GOT3 (cell line): Measurements from ENCODE around the gene KRTAP12-1.

ENCODE experiments used
- DNase-seq: peaks from one replicate; lab custom pipeline; 2025; ENCODE audit warnings: mixed read lengths; lab: John Stamatoyannopoulos, UW

The KRTAP12-1 gene

DNA sequence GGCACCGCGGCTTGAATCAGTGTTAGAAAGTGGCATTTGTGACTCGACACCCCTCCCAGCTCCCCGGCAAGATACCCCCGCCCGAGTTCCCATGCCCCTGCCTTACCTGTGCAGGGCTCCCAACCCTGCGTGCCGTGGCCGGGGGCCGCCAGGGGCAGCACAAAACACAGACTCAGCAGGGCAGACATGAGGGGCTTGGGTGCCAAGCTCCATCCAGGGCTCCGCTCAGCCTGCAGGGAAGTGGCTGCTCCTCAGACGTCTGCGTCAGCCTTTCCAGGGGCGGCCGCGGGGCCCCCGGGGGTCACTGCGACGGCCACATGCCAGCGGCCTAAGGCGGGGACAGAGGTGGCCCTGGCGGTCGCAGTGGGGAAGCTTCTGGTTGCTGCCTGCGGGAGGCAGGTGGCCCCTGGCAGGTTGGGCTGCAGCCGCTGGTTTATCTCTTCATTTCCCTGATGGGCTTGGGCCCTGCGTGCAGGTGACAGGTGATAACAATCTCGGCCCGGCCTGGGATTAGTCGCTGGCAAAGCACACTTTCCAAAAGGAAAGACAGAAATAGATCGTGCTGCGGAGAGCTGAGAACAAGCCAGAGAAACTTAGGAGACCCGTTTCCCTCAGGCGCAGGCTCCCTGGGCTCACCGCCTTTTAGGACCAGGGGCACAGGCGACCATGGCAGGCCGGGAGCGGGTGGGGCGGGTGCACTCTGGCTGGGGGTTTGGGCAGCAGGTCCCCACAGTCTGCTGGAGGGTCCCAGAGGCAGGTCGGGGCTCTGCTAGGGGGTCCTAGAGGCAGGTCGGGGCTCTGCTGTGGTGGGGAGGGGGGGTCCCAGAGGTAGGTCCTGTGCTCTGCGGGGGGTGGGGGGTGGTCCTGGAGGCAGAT is 29.6 kb upstream of the KRTAP12-1 start, which contains the start of gene TSPEAR:
Gene TSPEAR (minus strand): TSS at position 246 of the 876 bp plus-strand sequence. CDS start 58 bp downstream, at position 188.
- DNase-seq = no peak

DNA sequence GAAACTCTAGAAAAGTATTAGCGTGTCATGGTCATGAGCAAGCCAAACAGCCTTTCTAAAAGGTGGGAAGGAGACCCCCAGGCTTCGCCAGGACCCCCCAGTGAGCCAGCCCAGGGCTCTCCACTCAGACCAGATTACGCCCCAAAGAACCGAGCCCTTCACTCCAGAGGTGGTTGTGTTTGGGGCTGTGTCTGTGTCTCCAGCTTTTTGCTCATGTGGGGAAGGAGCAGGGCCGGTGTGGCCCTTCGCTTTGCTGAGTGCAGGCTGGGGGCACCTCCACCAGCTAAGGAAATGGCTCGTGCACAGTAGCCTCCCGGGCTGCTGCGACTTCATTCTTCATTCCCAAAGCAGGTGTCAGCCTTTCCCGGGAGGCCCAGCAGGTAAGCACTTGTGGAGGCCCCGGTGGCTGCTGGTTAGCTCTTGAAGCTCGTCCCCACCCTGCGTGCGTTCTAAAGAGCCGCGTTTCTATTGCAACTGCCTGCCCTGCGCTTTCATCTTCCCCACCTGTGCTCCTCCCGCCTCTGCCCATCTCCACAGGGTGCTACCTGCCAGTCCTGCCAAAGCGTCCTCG is 28.9 kb upstream of the KRTAP12-1 start:
- DNase-seq = no peak

DNA sequence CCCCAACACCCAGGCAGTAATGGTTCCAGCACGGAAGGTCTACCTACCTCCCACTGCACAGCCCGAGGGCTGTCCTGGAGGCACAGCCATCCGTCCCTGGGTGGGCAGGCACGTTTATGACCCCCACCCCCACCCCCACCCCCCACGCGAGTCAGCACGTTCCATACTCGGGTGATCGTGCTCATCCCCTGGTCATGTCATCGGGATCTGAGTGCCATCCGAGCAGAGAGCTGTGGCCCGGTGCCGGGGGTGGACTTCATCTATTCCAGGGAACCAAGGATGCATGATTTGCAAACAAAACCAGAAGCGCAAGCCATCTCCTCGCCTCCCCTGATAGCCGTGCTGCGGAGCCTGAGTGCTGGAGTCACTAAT is 28.3 kb upstream of the KRTAP12-1 start:
- no peak for DNase-seq

DNA sequence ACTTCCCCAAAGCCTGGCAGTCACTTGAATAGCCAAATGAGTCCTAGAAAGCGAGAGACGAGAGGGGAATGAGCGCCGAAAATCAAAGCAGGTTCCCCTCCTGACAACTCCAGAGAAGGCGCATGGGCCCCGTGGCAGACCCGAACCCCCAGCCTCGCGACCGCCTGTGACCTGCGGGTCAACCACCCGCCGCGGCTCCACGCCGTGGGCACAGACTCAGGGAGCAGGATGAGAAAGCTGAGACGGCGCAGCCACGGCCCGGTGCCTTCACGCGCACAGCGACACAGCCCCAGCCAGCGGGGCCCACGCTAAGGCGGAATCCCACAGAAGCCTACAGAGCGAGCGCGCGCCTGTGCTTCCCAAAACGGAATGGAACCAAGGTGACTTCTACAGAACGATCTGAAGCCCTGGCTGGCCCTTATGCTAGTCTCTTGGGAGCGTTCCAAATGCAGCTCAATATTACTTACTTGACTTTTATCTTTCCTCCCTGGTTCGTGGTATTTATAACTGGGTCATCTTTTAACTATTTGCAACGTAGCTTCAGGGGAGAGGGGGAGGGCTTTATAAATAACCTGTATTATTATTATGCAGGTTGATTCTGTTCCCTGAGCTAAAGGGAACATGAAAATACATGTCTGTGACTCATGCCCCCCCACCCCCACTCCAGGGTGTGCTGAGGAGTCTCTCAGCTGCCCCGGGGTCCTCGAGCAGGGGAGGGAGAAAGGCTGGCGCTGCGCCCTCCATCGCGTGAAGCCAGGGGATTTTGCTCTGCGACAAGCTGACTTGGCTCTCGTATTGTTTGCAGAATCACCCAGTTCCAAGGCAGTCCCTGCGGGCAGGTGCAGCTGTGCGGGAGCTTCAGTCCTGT is 27.7 kb upstream of the KRTAP12-1 start:
- no peak for DNase-seq

DNA sequence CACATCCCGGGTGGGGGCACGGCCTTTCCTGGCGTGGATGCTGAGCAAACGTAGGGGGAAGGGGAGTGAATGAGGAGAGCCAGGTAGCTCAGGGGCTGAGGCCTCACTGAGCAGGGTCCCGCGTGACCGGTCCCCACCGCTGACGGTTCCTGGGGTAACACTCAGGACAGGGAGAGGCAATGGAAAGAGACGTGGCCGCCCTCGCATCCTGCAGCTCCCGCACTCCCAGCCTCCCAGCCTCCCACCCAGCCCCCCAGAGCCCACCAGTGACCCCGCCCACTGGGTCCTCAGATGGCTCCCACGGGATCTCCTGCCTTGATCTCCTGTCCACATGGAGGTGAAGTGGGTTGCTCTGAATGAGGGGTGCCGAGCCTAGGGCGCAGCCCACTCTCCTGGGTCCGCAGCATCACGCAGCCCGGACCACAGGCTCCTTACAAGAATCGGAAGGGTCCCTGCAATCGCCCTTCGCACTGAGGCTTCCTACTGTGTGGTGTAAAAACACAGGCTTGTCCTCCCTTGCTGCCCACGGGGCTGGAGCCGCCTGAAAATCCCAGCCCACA is 27.0 kb upstream of the KRTAP12-1 start:
- DNase-seq = no peak

DNA sequence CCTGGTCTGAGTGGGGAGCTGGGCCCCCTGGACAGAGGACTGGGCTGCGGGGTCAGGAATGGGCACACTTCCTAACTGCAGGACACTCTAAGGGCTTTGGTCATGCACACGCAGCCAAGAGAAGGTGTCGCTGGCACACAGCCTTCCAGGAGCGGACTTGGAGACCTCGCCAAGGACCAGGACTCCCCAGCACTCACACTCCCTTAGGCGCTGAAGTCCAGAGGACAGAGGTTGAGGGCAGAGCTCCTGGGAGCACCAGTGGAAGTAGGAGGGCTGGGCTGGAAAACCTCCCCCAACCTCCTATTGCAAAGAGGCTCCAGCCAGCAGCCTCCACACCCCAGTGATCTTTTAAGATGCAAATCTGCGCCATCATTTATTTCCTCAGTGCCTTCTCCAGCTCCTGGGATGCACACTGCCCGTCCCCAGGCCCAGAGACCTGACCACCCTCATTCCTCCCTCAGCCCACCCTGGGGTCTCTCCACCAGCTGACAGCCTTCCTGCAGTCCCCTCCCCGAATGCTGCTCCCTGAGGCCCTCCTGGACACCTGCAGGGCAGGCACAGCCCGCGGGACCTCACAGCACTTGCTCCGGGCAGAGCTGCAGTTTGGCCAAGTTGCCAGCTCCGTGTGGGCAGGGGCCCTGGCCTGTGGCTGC is 26.4 kb upstream of the KRTAP12-1 start:
- no peak for DNase-seq

DNA sequence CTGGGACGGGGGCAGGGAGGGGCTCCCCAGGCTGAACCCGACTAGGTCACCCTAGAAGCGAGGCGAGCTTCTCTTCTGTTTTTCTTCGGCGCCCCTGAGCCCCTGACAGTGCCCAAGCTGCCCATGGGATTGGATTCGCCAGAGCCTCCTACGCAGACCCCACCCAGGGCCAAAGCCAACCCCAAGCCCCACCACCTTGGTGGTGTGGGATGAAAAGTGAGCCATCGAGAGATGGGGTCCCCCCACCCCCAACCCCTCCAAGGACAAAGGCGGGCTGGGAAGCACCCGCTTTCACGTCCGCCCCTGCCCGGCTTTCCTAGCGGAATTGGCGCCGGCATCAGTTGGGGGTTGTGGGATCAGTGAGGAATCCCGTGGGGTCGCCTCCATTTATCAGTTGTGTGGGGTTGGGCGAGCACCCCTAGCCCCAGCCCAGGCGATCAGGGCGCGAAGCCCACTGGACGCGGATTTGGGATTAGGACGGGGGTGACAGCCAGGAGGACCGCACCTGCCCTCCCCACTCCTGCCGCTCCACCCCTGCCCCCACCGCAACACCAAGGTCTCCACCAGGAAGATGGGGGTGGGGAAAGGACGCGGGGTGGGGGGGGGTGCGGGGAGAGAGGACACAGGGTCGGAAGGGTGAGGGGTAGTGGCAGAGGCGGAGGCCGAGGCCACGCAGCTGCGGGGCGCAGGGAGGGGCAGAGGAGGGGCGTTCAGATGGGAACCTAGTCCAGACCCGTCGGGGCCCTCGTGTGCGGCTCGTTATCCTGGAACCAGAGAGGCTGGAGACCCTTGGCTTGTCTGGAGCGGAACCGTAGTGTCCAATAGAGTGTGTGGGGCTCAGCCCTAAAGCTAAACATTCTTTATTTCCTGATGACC is 25.0 kb upstream of the KRTAP12-1 start:
- no peak for DNase-seq

DNA sequence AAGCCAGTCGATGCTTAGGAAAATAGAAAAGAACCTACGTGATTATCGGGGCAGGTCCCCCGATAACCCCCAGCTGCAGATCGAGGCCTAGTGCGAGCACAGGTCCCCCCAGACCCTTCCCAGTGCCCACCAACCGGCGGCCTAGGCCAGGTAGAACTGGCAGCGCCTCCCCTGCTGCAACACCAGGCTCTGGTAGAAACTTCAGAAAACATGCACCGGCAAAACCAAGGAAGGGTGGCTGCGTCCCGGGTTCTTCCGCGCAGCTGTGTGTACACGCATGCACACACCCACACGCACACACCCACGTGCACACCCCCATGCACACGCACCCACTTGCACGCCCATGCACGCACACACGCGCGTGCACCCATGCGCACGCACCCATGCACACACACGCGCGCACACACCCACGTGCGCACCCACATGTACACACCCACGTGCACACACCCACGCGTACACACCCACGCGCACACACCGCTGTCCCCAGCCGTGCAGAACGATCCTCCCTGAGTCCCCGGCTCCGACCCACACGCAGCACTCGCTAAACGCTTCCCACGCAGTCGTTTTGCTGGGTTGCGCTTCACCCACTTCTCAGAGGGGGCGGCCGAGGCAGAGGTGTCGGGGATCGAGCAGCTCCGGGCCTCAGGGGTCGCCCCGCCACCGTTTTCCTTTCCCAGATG is 24.2 kb upstream of the KRTAP12-1 start:
- DNase-seq = no peak

DNA sequence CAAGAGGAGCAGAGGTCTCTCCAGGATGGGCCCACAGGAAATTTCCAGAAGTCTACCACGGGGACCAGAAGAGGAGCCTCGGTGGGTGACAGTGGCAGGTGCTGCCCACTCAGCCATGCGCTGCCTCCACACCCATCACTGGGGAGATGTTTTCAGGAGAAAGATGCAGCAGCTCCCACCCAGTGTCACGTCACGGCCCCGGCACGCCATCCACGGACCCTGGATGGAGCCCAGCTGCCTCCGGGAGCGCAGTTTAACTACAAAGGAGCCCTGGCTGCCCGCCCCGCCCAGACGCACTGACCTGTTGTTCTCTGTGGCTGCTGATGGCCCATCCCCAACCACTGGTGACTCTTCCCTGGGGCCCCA is 22.7 kb upstream of the KRTAP12-1 start:
- DNase-seq = no peak

DNA sequence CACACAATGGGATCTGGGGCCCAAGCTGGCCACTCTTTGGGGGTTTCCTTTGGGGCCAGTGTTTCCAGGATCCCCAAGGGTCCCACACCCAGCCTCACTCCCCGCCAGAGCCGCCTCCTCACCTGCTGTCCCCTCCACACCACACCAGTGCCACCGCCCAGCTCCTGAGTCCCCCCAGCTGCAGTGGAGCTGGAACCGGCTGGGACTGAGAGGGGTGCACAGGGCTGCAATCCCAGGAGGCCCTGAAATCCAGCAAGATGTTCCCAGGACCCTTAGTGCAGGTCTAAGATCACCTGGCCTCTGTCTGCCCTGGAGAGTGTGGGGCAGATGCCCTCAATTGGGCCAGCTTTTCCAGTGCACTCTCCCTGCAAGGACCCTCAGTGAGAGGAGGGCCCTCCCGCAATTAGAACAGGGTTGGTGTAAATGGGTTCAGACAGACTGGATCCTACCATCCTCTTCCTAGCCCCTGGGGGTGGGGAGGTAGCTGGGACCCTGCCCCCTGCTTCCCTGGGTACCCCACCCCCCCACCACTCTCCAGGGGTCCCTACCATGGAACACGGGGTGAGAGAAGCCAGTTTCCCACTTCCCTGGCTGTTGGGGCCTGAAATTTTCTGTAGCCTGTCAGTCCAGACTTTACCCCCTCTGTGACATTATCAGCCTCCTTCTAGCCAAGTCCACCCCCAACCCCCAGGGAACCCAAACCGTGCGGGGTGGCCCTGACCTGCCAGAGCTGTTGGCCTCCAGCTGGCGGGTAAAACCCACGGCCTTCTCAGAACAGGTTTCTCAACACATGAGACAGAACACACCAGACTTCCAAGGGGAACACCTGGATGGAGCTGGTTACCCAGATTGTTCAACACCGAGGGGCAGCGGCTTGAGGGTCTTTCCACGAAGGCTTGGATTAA is 22.0 kb upstream of the KRTAP12-1 start:
- DNase-seq = no peak

DNA sequence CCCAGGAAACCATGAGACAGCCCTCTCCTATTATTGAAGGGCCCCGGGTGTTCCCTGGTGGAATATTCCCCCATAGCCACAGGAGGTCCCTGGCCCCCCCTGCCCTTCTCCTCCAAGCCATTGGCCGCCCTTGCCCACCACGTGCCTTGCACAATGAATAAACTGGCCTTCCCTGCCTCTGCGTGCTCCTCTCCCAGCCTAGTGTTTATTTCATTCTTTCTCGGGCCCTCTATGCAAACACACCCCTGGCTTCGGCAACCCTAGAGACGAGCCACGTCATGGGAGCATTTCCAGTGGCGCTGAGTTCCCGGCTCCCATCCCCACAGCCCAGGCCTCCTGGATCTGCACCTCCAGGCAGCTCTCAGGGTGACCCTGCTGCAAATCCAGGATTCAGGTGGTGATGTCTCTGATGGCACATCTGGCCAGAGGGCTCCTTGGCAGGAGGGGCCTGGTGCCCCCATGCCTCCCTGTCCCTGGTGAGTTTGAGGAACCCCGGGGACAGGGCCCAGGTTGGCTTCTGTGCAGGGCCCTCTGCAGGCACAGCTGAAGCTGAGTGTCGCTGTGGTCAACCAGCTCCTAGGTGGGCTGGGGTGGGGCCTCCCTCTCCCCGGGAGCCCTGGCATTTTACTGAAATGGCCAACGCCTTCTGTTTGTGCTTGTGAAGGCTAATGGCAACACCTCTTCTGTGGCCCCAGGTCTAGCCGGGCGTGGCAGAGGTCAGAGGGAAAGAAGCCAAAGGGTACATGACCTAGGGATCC is 21.2 kb upstream of the KRTAP12-1 start:
- DNase-seq = no peak

DNA sequence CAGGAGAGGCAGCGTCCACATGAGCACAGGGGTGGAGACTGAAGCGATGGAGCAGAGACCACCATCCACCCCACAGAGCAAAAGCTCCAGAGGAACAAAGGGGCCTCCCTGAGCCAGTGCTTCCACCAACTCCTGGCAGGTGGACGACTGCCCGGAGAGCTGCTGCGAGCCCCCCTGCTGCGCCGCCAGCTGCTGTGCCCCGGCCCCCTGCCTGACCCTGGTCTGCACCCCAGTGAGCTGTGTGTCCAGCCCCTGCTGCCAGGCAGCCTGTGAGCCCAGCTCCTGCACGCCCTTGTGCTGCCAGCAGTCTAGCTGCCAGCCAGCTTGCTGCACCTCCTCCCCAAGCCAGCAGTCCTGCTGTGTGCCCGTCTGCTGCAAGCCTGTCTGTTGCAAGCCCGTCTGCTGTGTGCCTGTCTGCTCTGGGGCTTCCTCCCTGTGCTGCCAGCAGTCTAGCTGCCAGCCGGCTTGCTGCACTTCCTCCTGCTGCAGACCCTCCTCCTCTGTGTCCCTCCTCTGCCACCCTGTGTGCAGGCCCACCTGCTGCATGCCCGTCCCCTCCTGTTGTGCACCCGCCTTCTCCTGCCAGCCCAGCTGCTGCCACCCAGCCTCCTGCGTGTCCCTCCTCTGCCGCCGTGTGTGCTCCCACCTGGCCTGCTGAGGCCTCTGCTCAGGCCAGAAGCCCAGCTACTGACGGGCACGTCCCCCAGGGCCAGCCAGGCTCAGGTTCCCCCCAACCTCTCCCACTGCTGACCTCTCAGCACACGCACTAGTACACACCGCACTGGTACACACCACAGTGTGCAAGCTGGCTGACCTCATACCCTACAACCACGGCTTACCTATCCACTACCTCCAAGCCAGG is 20.4 kb upstream of the KRTAP12-1 start:
- no peak for DNase-seq

DNA sequence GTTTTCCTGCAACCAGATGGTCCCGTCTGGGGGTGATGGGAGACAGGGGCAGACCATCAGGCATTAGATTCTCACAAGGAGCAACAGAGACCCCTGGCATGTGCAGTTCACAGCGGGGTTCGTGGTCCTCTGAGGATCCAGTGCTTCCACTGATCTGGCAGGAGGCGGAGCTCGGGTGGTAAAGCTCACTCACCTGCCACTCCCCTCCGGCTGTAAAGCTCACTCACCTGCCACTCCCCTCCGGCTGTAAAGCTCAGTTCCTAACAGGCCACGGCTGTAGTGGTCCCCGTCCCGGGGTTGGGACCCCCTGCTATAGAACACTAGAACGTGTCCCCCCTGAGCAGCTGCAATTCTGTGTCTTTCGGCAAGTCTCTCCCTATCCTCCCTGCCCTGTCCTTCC is 19.6 kb upstream of the KRTAP12-1 start:
- no peak for DNase-seq

DNA sequence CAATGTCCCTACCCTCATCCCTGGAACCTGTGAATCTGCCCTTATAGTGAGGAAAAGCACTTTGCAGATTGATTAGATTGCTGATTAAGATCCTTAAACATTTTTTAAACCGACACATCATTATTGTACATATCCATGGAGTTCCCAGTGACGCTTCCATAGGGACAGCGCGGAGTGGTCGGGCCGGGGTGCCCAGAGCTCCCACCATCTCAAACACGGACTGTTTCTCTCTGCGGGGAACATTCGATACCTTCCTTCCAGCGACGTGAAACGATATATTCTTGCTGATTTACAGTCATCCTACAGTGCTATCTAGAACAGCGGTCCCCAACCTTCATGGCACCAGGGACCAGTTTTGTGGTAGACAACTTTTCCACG is 19.0 kb upstream of the KRTAP12-1 start:
- DNase-seq = no peak

DNA sequence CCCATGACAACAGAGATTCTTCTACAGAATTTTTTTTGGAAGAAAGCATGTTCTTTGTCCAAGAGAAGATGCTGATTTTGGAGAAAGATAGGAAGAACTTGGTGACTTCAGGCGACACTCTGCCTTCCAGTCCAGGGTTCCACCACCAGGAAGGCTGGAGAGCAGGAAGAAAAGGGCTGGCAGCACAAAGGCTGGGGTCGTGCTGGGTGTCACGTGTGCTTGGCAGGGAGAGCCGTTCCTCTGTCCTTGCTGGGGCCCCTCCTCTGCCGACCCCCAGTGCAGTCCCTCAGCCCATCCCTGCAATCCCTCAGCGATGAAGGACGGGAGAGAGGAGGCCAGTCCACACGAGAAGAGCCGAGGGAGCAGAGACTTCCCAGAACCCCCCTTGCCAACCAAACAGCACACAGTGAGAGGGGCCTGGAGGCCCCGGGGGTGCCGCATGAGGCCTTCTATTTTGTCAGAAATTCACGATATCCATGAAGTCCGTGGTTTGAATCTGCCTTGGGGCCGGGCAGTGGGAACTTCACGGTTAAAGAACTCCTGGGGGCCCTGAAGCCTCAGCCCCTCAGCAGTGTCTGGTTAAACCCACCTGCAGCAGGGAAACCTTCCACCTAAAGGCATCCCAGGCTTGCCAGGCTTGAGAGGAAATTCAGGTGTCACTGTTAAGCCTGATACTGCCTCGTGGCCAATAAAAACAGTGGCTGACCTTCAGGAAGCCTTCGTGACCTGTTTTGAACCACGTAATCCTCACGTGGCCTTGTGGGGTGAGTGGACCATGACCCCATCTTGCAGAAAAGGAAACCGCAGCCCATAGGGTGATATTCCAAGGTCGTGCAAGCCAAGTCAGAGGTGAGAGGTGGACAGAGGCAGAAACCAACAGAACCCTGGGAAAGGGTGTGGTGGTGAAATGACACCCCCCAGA is 18.4 kb upstream of the KRTAP12-1 start:
- DNase-seq = no peak

DNA sequence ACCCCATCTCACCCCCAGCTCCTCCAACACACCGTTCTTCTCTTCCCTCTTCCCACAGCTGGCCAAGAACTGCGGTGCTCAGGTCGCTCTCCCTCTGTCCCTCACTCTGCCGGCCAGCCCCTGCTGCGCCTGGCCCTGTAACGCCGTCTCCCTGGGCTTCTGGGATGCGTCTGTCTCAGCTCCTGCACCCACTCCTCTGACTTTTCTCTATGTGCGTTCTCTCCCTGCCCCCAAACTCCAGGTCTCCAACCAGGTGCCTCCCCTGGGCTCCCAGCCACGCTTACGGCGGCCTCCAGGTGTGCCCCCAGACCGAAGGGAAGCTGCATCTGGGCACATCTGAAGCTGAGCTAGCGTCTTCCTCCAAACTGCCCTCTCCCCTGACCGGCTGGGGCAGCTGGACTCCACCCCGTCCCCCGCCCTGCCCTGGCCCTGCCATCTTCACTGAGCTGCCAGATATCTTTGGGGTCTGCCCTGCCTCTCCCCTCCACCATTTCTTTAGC is 17.6 kb upstream of the KRTAP12-1 start:
- no peak for DNase-seq
